Vagina (tissue), 2 donors: ENCODE data around the gene GAL. TPM values are rescaled to one million over a fixed set of nuclear protein-coding genes. Genes with fewer than 3 reads are reported as not detected.

Experiments used
- DNase-seq, 2 donors: peaks; one replicate each; pipeline ENCODE4 v3.0.0-alpha.2; 2017; ENCODE audit errors: extremely low spot score in 2 of 2
- H3K27ac ChIP-seq: fragments of 200-600 bp; sonication (generic); one replicate; pipeline ENCODE4 v1.5.1; 2019
- H3K27me3 ChIP-seq: fragments of 200-600 bp; sonication (generic); one replicate; pipeline ENCODE4 v1.5.1; 2019
- H3K36me3 ChIP-seq, 2 donors: fragments of 200-600 bp; sonication (generic); one replicate each; pipeline ENCODE4 v1.5.1; 2017 to 2019
- H3K4me1 ChIP-seq: fragments of 200-600 bp; sonication (generic); one replicate; pipeline ENCODE4 v1.5.1; 2019
- H3K4me3 ChIP-seq, 2 donors: fragments of 200-600 bp; sonication (generic); 1 replicate in 1 of 2; 2 replicates in 1 of 2; pipeline ENCODE4 v1.5.1; 2016 to 2019
- H3K9me3 ChIP-seq: fragments of 200-600 bp; sonication (generic); one replicate; pipeline ENCODE4 v1.5.1; 2019
- CTCF ChIP-seq, 3 experiments: fragments of 450-650 bp in 2 of 3; fragments of 200-600 bp in 1 of 3; sonication (generic) in 1 of 3; IDR thresholded peaks; one replicate each; pipeline ENCODE4 v1.5.1; 2017 to 2019; ENCODE audit warnings: antibody characterized with exemption in 3 of 3, mild to moderate bottlenecking in 2 of 3, moderate library complexity in 2 of 3
- POLR2A ChIP-seq, 2 donors: fragments of 450-650 bp; IDR thresholded peaks; one replicate each; pipeline ENCODE4 v1.6.1; 2017; ENCODE audit warnings: antibody characterized with exemption in 2 of 2, mild to moderate bottlenecking in 2 of 2, moderate library complexity in 2 of 2
- POLR2AphosphoS5 ChIP-seq, 2 donors: sonication (generic); formaldehyde crosslinking; IDR thresholded peaks; one replicate each; pipeline ENCODE4 v1.9.0; 2017; ENCODE audit warnings: antibody characterized with exemption in 2 of 2, mild to moderate bottlenecking in 2 of 2, low read depth in 1 of 2; ENCODE audit not compliant: insufficient read depth in 1 of 2
- intact Hi-C: fragments of 100-400 bp; cut with DNase I; formaldehyde crosslinking; loops from one replicate; pipeline ENCODE4 v1.15.1; 2023
- total RNA-seq: library from RNA; depleted of rRNA; stranded (reverse); fragments of >200 nt; gene quantifications from one replicate; pipeline ENCODE4 v1.2.3, GENCODE V29; 2016

GAL gene
- total RNA-seq, 1 donor from 2014 or later, result 15.7 TPM

- no peaks in the 10 kb centered on the region for H3K36me3 ChIP-seq
- no peaks in the 10 kb centered on the region for H3K27me3 ChIP-seq
- DNase-seq, result no peak
- TF ChIP-seq POLR2AphosphoS5 (IDR thresholded peaks at IDR 0.05; ENCODE audit: insufficient read depth in 1 of 2, low read depth in 1 of 2) (no peak), CTCF (IDR thresholded peaks at IDR 0.05) (no peak), POLR2A (IDR thresholded peaks at IDR 0.05) (no peak)
- no peaks in the 10 kb centered on the region for H3K9me3 ChIP-seq
- H3K4me3 ChIP-seq, result no peak overlapping the region
- no peaks in the 10 kb centered on the region for H3K4me1 ChIP-seq
- no peak overlapping the region for H3K27ac ChIP-seq
- intact Hi-C loops, result no loop called here
Measured at GRCh38 chr11:68735125-68735524, 50.8 kb downstream of the GAL start.

- no peak for TF ChIP-seq POLR2A (IDR thresholded peaks at IDR 0.05)
- TF ChIP-seq POLR2AphosphoS5 (IDR thresholded peaks at IDR 0.05; ENCODE audit: insufficient read depth in 1 of 2, low read depth in 1 of 2), result no peak
- TF ChIP-seq CTCF (IDR thresholded peaks at IDR 0.05), result no peak
- no peak overlapping the region for H3K4me3 ChIP-seq
- H3K9me3 ChIP-seq, result no peaks in the 10 kb centered on the region
- no peak for DNase-seq
- no peaks in the 10 kb centered on the region for H3K4me1 ChIP-seq
- no peaks in the 10 kb centered on the region for H3K36me3 ChIP-seq
- H3K27me3 ChIP-seq, result no peaks in the 10 kb centered on the region
- intact Hi-C loops, result no loop called here
- no peak overlapping the region for H3K27ac ChIP-seq
Measured at GRCh38 chr11:68735646-68736045, 51.3 kb downstream of the GAL start.

Other genes with a start within 250 kb of the GAL start
- gene PPP6R3, start 223.8 kb upstream of the GAL start, total RNA-seq, result 121 TPM
- 8.3 TPM for gene TESMIN, start 67.0 kb downstream of the GAL start, total RNA-seq
- 80.8 TPM for gene CPT1A, start 157.4 kb downstream of the GAL start, total RNA-seq
- gene MRPL21, start 219.3 kb downstream of the GAL start, total RNA-seq, result 68.5 TPM
- gene IGHMBP2, start 219.3 kb downstream of the GAL start, total RNA-seq, result 8.3 TPM